NT2/D1 (cell line): Measurements from ENCODE around the gene SMARCC2.

ENCODE experiments used
- SUZ12 ChIP-seq: IDR thresholded peaks from 2 replicates; pipeline ENCODE4 v1.6.1; 2011; ENCODE audit not compliant: insufficient read length, insufficient read depth; ENCODE audit errors: extremely low read depth
- YY1 ChIP-seq: IDR thresholded peaks from 2 replicates; pipeline ENCODE4 v1.6.1; 2011; ENCODE audit not compliant: insufficient read length, insufficient read depth
- ZNF274 ChIP-seq: IDR thresholded peaks from 2 replicates; pipeline ENCODE4 v1.6.1; 2011; ENCODE audit warnings: mild to moderate bottlenecking, low read depth, low read length

DNA sequence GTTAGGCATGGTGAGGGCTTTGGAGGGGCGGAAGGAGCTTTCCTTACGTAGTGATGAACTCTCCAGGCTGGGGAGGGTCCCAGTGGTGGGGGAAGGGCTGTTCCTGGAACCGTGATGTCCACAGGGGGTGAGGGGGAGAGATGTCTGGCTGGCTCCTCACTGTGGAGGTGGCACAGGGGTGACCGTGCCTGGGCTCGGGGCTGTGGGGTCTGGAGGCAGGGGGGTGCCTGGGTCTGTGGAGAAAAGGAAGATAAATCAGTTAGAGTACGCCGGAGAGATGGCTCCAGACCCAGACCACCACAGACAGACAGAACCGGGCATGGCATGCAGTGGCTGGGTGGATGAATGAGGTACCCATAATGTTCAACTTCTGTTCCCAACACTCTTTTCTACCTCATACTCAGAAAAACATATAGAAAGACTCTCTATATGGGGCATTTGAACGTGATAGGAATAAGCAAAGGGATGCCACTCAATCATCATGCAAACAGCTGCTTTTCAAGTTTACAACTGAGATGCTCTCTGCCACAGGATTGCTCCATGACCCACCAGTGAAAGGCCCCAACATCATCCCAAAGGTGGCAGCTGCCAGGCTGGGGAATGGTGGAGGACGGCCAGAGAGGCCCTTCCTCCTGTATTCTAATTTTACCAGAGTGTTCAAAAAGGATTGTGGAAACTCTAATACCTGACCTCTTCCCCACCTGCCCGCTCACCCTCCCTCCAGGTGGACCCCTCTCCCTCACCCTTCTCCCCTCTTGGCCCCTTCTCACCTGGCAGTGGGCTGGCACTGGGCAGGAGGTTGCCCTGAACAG, 25.5 kb downstream of the SMARCC2 start:
- TF ChIP-seq YY1 (no peak), ZNF274 (no peak), SUZ12 (no peak)
